WERI-Rb-1 (cell line): Measurements from ENCODE around the gene CAPN1.

ENCODE experiments used
- DNase-seq: peaks from one replicate; pipeline ENCODE4 v3.0.0-alpha.2; 2020
- H3K27ac ChIP-seq: fragments of 250-450 bp; sonication (Bioruptor Pico); 2 replicates; pipeline ENCODE4 v1.5.1; 2020; ENCODE audit warnings: mild to moderate bottlenecking, moderate library complexity
- H3K27me3 ChIP-seq: fragments of 250-450 bp; sonication (Bioruptor Pico); 2 replicates; pipeline ENCODE4 v1.5.1; 2021; ENCODE audit warnings: mild to moderate bottlenecking, low read depth, moderate library complexity; ENCODE audit not compliant: insufficient read depth, severe bottlenecking
- H3K36me3 ChIP-seq: fragments of 250-450 bp; sonication (Bioruptor Pico); 2 replicates; pipeline ENCODE4 v1.5.1; 2020; ENCODE audit warnings: mild to moderate bottlenecking, moderate library complexity
- H3K4me3 ChIP-seq: 2 replicates; pipeline ENCODE4 v1.5.1; 2011; ENCODE audit warnings: low read depth, mild to moderate bottlenecking, control low read depth, low read length
- H3K9me3 ChIP-seq: fragments of 250-450 bp; sonication (Bioruptor Pico); 2 replicates; pipeline ENCODE4 v1.5.1; 2021; ENCODE audit warnings: mild to moderate bottlenecking, moderate library complexity; ENCODE audit not compliant: severe bottlenecking
- CTCF ChIP-seq: IDR thresholded peaks from 2 replicates; pipeline ENCODE4 v1.5.1; 2011; ENCODE audit warnings: low read depth, mild to moderate bottlenecking, control low read depth, inconsistent platforms, low read length

CAPN1 gene

DNA sequence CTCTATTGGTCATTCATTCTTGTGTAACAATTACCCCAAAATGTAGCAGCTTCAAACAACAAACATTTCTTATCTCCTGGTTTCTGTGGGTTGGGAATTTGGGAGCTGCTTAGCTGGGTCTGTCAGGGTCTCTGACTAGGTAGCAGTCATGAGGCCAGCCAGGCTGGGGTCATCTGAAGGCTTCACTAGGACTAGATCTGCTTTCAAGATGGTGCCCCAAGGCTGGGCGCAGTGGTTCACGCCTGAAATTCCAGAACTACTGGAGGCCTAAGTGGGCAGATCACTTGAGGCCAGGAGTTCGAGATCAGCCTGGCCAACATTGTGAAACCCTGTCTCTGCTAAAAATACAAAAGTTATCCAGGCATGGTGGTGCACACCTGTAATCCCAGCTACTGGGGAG is 24.8 kb upstream of the CAPN1 start:
- Histone ChIP-seq H3K27ac (no peak overlapping the region), H3K4me3 (no peak overlapping the region), H3K9me3 (no peaks in the 10 kb centered on the region), H3K36me3 (no peaks in the 10 kb centered on the region), H3K27me3 (no peaks in the 10 kb centered on the region)
- no peak for DNase-seq
- TF ChIP-seq CTCF = no peak

DNA sequence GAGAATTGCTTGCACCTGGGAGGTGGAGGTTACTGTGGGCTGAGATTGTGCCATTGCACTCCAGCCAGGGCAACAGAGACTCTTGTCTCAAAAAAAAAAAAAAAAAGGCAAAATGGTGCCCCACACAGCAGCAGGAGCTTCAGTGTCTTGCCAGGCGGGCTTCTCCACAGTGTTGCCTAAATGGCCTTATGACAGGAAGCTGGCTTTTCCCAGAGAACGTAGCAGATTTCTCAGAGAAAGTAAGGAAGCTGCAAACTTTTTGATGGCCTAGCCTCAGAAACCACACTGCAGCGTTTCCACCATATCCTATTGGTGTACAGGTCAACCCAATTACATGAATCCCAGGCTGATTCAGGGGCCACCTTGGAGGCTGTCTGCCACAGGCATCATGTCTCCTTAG is 24.4 kb upstream of the CAPN1 start:
- no peak for DNase-seq
- Histone ChIP-seq H3K27ac (no peak overlapping the region), H3K4me3 (no peak overlapping the region), H3K9me3 (no peaks in the 10 kb centered on the region), H3K36me3 (no peaks in the 10 kb centered on the region), H3K27me3 (no peaks in the 10 kb centered on the region)
- no peak for TF ChIP-seq CTCF

- Histone ChIP-seq H3K36me3 (no peaks in the 10 kb centered on the region), H3K9me3 (no peaks in the 10 kb centered on the region), H3K27me3 (no peaks in the 10 kb centered on the region), H3K27ac (no peak overlapping the region), H3K4me3 (no peak overlapping the region)
- DNase-seq = no peak
- TF ChIP-seq CTCF = no peak
Measured at GRCh38 chr11:65159012-65159411, 22.7 kb upstream of the CAPN1 start.

DNA sequence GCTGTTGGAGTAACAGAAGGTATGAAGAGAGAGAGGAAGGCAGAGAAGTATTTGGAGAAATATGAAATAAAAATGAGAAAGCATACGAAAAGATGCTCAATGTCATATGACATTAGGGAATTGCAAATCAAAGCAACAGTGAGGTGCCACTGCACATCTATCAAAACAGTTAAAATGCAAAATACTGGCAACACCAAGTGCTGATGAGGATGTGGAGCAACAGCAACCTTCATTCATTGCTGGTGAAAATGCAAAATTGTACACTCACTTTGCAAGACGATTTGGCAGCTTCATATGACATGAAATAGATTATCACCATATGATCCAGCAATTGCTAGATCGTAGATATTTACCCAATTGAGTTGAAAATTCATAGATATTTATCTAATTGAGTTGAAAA is 21.1 kb upstream of the CAPN1 start:
- Histone ChIP-seq H3K27me3 (no peaks in the 10 kb centered on the region), H3K4me3 (no peak overlapping the region), H3K9me3 (no peaks in the 10 kb centered on the region), H3K36me3 (no peaks in the 10 kb centered on the region), H3K27ac (no peak overlapping the region)
- TF ChIP-seq CTCF = no peak
- no peak for DNase-seq

- no peaks in the 10 kb centered on the region for H3K36me3 ChIP-seq
- H3K27me3 ChIP-seq = no peaks in the 10 kb centered on the region
- H3K9me3 ChIP-seq = no peaks in the 10 kb centered on the region
- no peak for TF ChIP-seq CTCF
- DNase-seq = no peak
- no peak overlapping the region for H3K4me3 ChIP-seq
- H3K27ac ChIP-seq = no peak overlapping the region
Measured at GRCh38 chr11:65163684-65164083, 18.0 kb upstream of the CAPN1 start.
